K562 (cell line): ENCODE data around the gene DLST. TPM values are rescaled to one million over a fixed set of nuclear protein-coding genes. Genes with fewer than 3 reads are reported as not detected.

Experiments
- ARID1B ChIP-seq: fragments of 450-650 bp; IDR thresholded peaks from 2 replicates; pipeline ENCODE4 v1.6.1; 2016; ENCODE audit warnings: antibody characterized with exemption, mild to moderate bottlenecking, inconsistent platforms
- C11orf30 ChIP-seq: fragments of 450-650 bp; IDR thresholded peaks from 2 replicates; pipeline ENCODE4 v1.6.1; 2016; ENCODE audit warnings: low read depth, mild to moderate bottlenecking
- HDAC2 ChIP-seq: fragments of 450-650 bp; IDR thresholded peaks from 2 replicates; pipeline ENCODE4 v1.6.1; 2016; ENCODE audit warnings: mild to moderate bottlenecking
- HNRNPL ChIP-seq: fragments of 200-400 bp; formaldehyde crosslinking; IDR thresholded peaks from 2 replicates; pipeline ENCODE4 v1.6.1; 2017; ENCODE audit warnings: low read depth, mild to moderate bottlenecking, low read length
- HSF4 ChIP-seq: fragments of 250-450 bp; sonication (Bioruptor Pico); IDR thresholded peaks from 2 replicates; pipeline ENCODE4 v2.1.2; 2022; ENCODE audit warnings: mild to moderate bottlenecking, moderate library complexity, borderline replicate concordance
- MGA ChIP-seq: fragments of 450-650 bp; IDR thresholded peaks from 2 replicates; pipeline ENCODE4 v1.6.1; 2016; ENCODE audit warnings: mild to moderate bottlenecking, moderate library complexity
- POLR2AphosphoS5 ChIP-seq: IDR thresholded peaks from 2 replicates; pipeline ENCODE4 v1.6.1; 2011; ENCODE audit warnings: mild to moderate bottlenecking, low read depth, low read length, moderate library complexity; ENCODE audit not compliant: control insufficient read depth, insufficient read depth
- PYGO2 ChIP-seq: fragments of 450-650 bp; IDR thresholded peaks from 2 replicates; pipeline ENCODE4 v1.6.1; 2016; ENCODE audit warnings: mild to moderate bottlenecking, missing genetic modification characterization, moderate library complexity, missing compliant biosample characterization
- SIN3B ChIP-seq: fragments of 450-650 bp; IDR thresholded peaks from 2 replicates; pipeline ENCODE4 v1.6.1; 2017; ENCODE audit warnings: low read depth, mild to moderate bottlenecking, moderate library complexity
- SNRNP70 ChIP-seq: fragments of 200-400 bp; formaldehyde crosslinking; optimal IDR thresholded peaks from 2 replicates; pipeline ENCODE3; 2017; ENCODE audit warnings: low read depth, low read length
- TAF7 ChIP-seq: fragments of 450-650 bp; IDR thresholded peaks from 2 replicates; pipeline ENCODE4 v1.6.1; 2016; ENCODE audit warnings: missing genetic modification characterization, missing compliant biosample characterization
- ZBTB17 ChIP-seq: fragments of 450-650 bp; formaldehyde crosslinking; IDR thresholded peaks from 2 replicates; pipeline ENCODE4 v1.4.0; 2020; ENCODE audit warnings: mild to moderate bottlenecking
- ZBTB43 ChIP-seq: sonication (generic); formaldehyde crosslinking; IDR thresholded peaks from 2 replicates; pipeline ENCODE4 v1.8.0; 2023; ENCODE audit warnings: mild to moderate bottlenecking, missing genetic modification reagents
- ZNF395 ChIP-seq: fragments of 200-800 bp; sonication (Bioruptor generic); IDR thresholded peaks from 2 replicates; pipeline ENCODE4 v1.6.1; 2017; ENCODE audit warnings: missing genetic modification characterization, missing compliant biosample characterization
- polyA plus RNA-seq, 8 experiments: library from polyadenylated mRNA; depleted of rRNA in 4 of 8; stranded (reverse) in 5 of 8; unstranded in 3 of 8; fragments of >200 nt; fragmentation: Nextera tagmentation in 2 of 8; fragmentation: Illumina TruSeq in 1 of 8; extraction: Ambion mirVana in 2 of 8; extraction: Trizol in 1 of 8; gene quantifications; 2 replicates each; pipeline versions ENCODE4 v1.2.1 to v1.2.3, GENCODE V29; 2011 to 2014; ENCODE audit warnings: inconsistent platforms in 1 of 8, missing spikeins in 1 of 8
- total RNA-seq, 7 experiments: library from RNA; depleted of rRNA in 6 of 7; stranded (reverse); fragments of >200 nt in 6 of 7; fragmentation: Illumina TruSeq in 2 of 7; extraction: Trizol in 2 of 7; gene quantifications; 2 replicates each; pipeline versions ENCODE4 v1.2.1 to v1.2.3, GENCODE V29; 2011 to 2021; ENCODE audit warnings: low replicate concordance in 1 of 7

The DLST gene
- total and polyA plus RNA-seq, 9 of the 15 experiments (the other 6 are each of a cell fraction or from before 2014, with no cell fraction given): 3.0 to 73.7 (median 45.4) TPM

- peak; percentile 80; the same call in 1 of the 2 replicates for TF ChIP-seq POLR2AphosphoS5
- TF ChIP-seq ZBTB43 (CRISPR knock-in tag): no peak
- no peak for TF ChIP-seq HSF4
- no peak for TF ChIP-seq ZBTB17 (CRISPR knock-in tag)
- no peak for TF ChIP-seq PYGO2 (tag)
- TF ChIP-seq HDAC2: 0 out of 2 replicates have a peak, but pooled peaks have one; percentile 48
- TF ChIP-seq ZNF395 (CRISPR knock-in tag): no peak
- 0 out of 2 replicates have a peak, but pooled peaks have one; percentile 9 for TF ChIP-seq ARID1B
- TF ChIP-seq SIN3B: peak; percentile 89
- TF ChIP-seq MGA: no peak
- peak; percentile 46; the same call in 1 of the 2 replicates for TF ChIP-seq TAF7 (tag)
- TF ChIP-seq SNRNP70: no peak
- TF ChIP-seq HNRNPL: peak; percentile 64; the same call in 1 of the 2 replicates
- TF ChIP-seq C11orf30: peak; percentile 72
Measured at GRCh38 chr14:74881431-74882102, at the start of gene DLST (continued).
